Measurements from ENCODE around the gene RFPL4AL1. TPM values are rescaled to one million over a fixed set of nuclear protein-coding genes. Genes with fewer than 3 reads are reported as not detected.
"Not testable (repeated sequence)": the region's sequence is repeated elsewhere in the genome, so short reads cannot be mapped to it uniquely, and the experiment has no call there.

Gene RFPL4AL1
- total RNA-seq (2021), result not detected in 2 replicates
- long read RNA-seq, result 0 reads

- H3K9me3 Mint-ChIP-seq, result peaks cover 55 to 59% of the 10 kb centered on the region in 2 experiments
- H4K8ac ChIP-seq (replicated peaks; ENCODE audit: insufficient read length, low read depth, low read length); H4K5ac ChIP-seq (ENCODE audit: insufficient read length, low read depth, low read length); H2BK15ac ChIP-seq (ENCODE audit: low read depth, low read length); H3K18ac ChIP-seq (ENCODE audit: insufficient read length, low read depth, low read length); H3K14ac ChIP-seq (ENCODE audit: insufficient read depth, low read length); H3K56ac ChIP-seq (ENCODE audit: insufficient read length, low read depth, low read length); H3K79me1 ChIP-seq (ENCODE audit: insufficient read depth, low read depth, low read length, poor library complexity, severe bottlenecking); H3K27ac Mint-ChIP-seq; H3K23me2 ChIP-seq (ENCODE audit: insufficient read length, low read depth, low read length, poor library complexity, severe bottlenecking); H2BK5ac ChIP-seq (ENCODE audit: insufficient read length, low read length); H3K23ac ChIP-seq (ENCODE audit: insufficient read length, low read depth, low read length); H3K27me3 Mint-ChIP-seq (ENCODE audit: low read depth); H3T11ph ChIP-seq (ENCODE audit: low read length); H3K27ac ChIP-seq (ENCODE audit: insufficient read length, low read depth, low read length); H3K4me3 Mint-ChIP-seq; H3K79me2 ChIP-seq (ENCODE audit: insufficient read depth, low read length); H2AK5ac ChIP-seq (ENCODE audit: insufficient read length, low read length); H4K91ac ChIP-seq (ENCODE audit: insufficient read length, low read depth, low read length); H2BK20ac ChIP-seq (ENCODE audit: low read depth, low read length, poor library complexity, severe bottlenecking); H3K27me3 ChIP-seq (ENCODE audit: insufficient read depth, low read length); H2AFZ ChIP-seq (ENCODE audit: low read length); H3K4me1 Mint-ChIP-seq; H3K9ac ChIP-seq (ENCODE audit: extremely low read depth, insufficient read length, low read length); DNase-seq; H2BK12ac ChIP-seq (ENCODE audit: insufficient read length, low read depth, low read length); H3K4me1 ChIP-seq (ENCODE audit: insufficient read depth, low read length); H4K20me1 ChIP-seq (ENCODE audit: control insufficient read depth, insufficient read depth, insufficient read length); H2BK120ac ChIP-seq (ENCODE audit: low read depth, low read length, poor library complexity, severe bottlenecking); H3K4ac ChIP-seq (ENCODE audit: low read depth, low read length); H3K4me2 ChIP-seq (ENCODE audit: insufficient read depth, insufficient read length, low read length): not testable (repeated sequence)
- peaks cover 43% of the 10 kb centered on the region for H3K9me3 ChIP-seq (ENCODE audit: control insufficient read depth, low read depth, low read length)
- no CpG with 5 or more reads among the region's 6 CpGs for WGBS (ENCODE audit: extremely low coverage, insufficient read length, low lambda C conversion rate)
- peaks cover 0 to 20% (median 2%) of the 10 kb centered on the region in 3 experiments; a peak in 5 of 7 replicates for H3K36me3 Mint-ChIP-seq (ENCODE audit: insufficient read depth in 1 of 3, low read depth in 3 of 3)
Measured at GRCh38 chr19:55768818-55769217, at the start of gene RFPL4AL1. Gene RFPL4AL1 (plus strand): TSS chr19:55769118. CDS start chr19:55771805, 2,687 bp downstream.

Data from H9 (cell line).